Fibroblast of pulmonary artery (primary cell): Measurements from ENCODE around the gene RCAN2.

Experiments
- DNase-seq: peaks from one replicate; pipeline ENCODE4 v3.0.0-alpha.2; 2010; ENCODE audit warnings: low read depth
- H3K4me3 ChIP-seq: replicated peaks from 2 replicates; pipeline ENCODE4 v1.5.1; 2011; ENCODE audit warnings: low read depth, mild to moderate bottlenecking, control low read depth, low read length, moderate library complexity
- TF ChIP-seq, protein P1 (sequence below): IDR thresholded peaks from 2 replicates; pipeline ENCODE4 v1.5.1; 2011; ENCODE audit warnings: mild to moderate bottlenecking, control low read depth, low read length, inconsistent platforms; ENCODE audit errors: missing control alignments

RCAN2 gene

DNA sequence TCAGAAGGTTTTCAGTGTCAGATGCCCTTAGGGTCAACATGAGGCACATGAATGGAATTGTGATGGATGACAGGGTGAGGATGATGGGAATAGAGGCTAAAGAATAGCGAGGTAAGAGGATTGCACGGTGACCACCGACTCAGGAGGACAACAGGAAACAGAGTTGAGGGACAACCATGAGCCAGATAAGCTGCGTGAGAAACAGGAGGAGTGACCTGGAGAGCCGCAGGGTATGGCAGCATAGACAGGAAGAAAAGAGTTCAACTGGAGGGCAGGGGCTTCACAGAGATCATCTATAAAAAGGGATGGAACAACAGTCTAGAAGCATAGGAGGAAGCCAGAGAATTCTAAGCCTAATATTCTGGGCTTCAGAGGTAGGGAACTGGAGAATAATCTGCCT lies 235.7 kb downstream of the RCAN2 start:
- TF ChIP-seq, protein P1, sequence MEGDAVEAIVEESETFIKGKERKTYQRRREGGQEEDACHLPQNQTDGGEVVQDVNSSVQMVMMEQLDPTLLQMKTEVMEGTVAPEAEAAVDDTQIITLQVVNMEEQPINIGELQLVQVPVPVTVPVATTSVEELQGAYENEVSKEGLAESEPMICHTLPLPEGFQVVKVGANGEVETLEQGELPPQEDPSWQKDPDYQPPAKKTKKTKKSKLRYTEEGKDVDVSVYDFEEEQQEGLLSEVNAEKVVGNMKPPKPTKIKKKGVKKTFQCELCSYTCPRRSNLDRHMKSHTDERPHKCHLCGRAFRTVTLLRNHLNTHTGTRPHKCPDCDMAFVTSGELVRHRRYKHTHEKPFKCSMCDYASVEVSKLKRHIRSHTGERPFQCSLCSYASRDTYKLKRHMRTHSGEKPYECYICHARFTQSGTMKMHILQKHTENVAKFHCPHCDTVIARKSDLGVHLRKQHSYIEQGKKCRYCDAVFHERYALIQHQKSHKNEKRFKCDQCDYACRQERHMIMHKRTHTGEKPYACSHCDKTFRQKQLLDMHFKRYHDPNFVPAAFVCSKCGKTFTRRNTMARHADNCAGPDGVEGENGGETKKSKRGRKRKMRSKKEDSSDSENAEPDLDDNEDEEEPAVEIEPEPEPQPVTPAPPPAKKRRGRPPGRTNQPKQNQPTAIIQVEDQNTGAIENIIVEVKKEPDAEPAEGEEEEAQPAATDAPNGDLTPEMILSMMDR: no peak
- no peak overlapping the region for H3K4me3 ChIP-seq
- DNase-seq: no peak

DNA sequence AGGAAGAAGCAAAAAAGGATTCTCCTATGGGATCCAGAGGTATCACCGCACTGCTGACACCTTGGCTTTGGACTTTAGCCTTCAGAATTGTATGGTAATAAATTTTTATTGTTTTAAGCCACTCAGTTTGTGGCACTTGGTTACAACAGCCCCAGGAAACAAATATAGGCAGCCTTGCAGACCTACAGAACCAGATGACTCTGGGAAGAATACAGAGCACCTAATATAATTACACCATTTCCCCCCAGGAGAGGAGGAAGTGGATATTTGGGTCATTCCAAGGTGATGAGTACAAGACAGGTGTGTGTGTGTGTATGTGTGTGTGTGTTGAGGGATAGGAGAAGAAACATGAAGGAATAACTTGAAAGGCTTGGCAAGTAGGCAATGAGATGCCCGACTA lies 236.3 kb downstream of the RCAN2 start:
- TF ChIP-seq, protein P1: no peak
- no peak overlapping the region for H3K4me3 ChIP-seq
- no peak for DNase-seq

- TF ChIP-seq, protein P1: no peak
Observed at GRCh38 chr6:46254331-46254730, 236.9 kb downstream of the RCAN2 start.

GRCh38 chr6:46251583-46252339 lies 239.5 kb downstream of the RCAN2 start:
- TF ChIP-seq, protein P1: no peak
- no peak overlapping the region for H3K4me3 ChIP-seq
- no peak for DNase-seq

More at GRCh38 chr6:46254331-46254730, 236.9 kb downstream of the RCAN2 start:
- no peak for DNase-seq
- no peak overlapping the region for H3K4me3 ChIP-seq

DNA sequence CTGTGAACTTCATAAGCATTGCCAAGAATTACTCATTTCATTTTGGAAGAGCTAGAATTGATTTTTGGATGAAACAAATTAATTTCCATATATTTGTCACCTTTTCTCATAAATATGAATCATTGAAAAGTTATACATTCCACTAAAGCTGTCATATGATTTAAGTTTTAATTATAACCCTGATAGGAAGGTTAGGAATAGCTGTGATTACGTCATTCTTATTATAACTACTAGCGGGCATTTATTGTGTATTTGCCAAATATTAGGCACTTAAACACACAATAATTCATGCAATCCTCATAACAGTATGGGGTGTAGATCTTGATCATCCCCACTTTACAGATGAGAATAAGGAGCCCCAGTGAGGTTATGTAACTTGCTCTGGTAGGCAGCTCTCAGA lies 243.1 kb downstream of the RCAN2 start:
- TF ChIP-seq, protein P1: no peak
- DNase-seq: no peak
- H3K4me3 ChIP-seq: no peak overlapping the region

DNA sequence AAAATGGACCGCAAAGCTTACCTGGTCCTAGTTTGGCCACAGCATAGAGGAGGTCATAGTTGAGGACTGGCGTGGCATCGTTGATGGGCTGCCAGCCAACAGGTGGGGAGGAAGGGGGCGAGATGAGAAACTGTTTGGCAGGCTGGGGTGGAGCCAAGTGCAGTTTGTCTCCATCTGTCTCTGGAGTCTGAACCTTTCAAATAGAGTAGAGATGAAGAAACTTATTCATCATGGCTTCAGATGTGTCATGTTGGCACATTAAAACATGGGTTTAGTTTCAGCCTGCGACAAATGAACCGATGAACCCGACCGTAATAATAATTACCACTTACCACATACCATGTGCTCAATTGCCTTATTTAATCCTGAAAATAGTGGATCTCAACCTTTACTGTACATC lies 244.5 kb downstream of the RCAN2 start:
- DNase-seq: no peak
- TF ChIP-seq, protein P1: no peak
- no peak overlapping the region for H3K4me3 ChIP-seq

GRCh38 chr6:46246081-46246480 lies 245.2 kb downstream of the RCAN2 start:
- no peak for DNase-seq
- no peak overlapping the region for H3K4me3 ChIP-seq
- TF ChIP-seq, protein P1: no peak
